Anterior cingulate cortex (tissue), 58 donors: ENCODE results near the gene GMEB2.
A peak's percentile ranks its signal among the peaks of the same experiment; 100 is the strongest.
"Not testable (repeated sequence)": the region's sequence is repeated elsewhere in the genome, so short reads cannot be mapped to it uniquely, and the experiment has no call there.

Experiments used
- DNase-seq, 58 donors: peaks; one replicate each; lab custom pipeline; 2025; lab: John Stamatoyannopoulos, UW

The GMEB2 gene

DNA sequence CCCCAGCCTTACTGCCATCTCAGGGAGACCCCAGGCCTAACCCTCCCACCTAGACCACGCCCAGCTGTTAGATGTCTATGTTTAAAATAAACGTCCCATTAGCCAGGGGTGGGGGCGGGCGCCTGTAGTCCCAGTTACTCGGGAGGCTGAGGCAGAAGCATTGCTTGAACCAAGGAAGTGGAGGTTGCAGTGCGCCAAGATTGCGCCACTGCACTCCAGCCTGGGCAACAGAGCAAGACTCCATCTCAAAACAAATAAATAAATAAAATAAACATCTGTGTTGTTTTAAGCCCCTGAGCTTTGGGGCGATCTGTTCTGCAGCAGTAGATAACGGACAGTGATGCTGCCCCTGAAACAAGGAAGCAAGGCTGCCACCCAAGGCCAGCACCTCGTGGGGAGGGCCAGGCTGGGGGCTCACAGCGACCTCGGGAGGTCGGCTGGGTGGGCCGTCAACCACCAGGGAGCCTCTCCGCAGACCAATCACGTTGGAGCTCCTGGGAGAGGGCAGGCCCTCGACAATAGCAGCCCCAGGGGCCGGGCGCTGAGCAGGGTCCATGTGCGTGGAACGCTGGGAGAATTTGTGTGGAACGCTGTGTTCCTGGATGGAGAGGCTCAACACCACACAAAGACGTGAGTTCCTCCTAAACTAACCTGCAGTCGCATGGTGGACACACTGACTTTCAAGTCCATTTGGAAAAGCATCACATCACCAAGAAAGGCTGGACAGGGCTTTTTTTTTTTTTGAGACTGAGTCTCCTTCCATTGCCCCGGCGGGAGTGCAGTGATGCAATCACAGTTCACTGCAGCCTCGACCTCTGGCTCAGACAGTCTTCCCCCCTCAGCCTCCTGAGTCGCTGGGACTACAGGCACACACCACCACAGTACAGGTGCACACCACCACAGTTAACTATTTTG lies 51.8 kb downstream of the GMEB2 start:
- DNase-seq = no peak

GRCh38 chr20:63574156-63574828 lies 52.6 kb downstream of the GMEB2 start, which contains the start of gene HELZ2:
TSS of gene HELZ2 (minus strand) at chr20:63574239. CDS start at chr20:63572385, 1,854 bp downstream.
- peak in 19 of 58 donors; percentile 3 to 49 (median 21) for DNase-seq

DNA sequence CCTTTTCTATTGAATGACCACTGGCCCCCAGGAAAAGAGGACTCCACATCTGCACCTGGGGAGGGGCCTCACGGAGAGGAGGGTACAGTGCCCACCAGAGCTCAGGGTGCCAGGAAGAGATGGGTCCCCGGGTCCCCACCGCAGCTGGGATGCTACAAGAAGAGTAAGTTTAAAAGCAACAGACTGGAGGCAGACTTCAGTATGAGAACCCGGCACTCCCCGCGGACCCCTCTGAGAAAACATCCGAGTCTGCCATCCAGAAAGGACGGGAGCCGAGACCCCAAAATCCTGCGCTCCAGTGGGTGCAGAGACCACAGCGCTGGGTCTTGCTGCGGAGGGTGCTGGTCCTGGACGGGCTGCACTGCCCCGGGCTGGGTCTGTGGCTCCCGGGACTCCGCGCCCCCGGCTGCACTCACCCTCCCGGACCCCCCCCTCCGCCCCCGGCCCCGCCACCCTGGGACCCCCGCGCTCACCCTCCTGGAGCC lies 53.2 kb downstream of the GMEB2 start:
- DNase-seq = no peak

GRCh38 chr20:63572788-63573646 lies 53.9 kb downstream of the GMEB2 start:
- DNase-seq = no peak

DNA sequence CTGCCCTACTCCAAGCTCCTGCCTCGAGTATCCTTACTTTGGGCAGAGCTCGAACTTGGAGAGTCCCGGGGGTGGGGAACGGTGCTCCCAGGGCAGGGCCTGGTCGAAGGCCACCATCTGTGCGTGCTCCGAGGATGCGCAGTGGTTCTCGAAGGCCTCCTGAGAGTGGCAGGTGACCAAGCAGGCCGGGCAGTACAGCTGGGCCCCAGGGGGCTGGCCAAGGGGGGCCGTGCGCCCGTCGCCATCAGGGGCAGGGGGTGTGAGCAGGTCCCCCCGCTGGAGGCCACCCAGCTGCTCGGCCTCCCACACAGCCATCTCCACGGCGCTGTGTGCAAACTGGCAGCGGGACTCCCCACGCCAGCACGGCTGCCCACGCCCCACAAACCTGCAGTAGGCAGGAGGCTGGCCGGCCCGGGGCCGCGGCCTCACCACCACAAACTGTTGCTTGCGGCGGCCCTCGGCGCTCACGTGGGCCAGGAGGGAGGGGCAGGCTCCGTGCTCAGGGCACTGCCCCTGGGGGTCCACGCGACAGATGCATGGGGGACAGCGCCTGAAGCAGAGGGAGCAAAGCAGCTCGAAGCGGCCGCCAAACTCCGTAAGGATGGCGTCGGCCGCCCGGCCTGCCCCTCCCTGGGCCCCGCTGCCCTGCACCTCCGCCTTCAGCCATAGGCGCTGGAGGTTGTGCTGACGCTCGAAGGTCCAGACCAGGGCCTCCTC lies 54.7 kb downstream of the GMEB2 start:
- no peak for DNase-seq

GRCh38 chr20:63571087-63571478 lies 55.8 kb downstream of the GMEB2 start:
- not testable (repeated sequence) for DNase-seq

DNA sequence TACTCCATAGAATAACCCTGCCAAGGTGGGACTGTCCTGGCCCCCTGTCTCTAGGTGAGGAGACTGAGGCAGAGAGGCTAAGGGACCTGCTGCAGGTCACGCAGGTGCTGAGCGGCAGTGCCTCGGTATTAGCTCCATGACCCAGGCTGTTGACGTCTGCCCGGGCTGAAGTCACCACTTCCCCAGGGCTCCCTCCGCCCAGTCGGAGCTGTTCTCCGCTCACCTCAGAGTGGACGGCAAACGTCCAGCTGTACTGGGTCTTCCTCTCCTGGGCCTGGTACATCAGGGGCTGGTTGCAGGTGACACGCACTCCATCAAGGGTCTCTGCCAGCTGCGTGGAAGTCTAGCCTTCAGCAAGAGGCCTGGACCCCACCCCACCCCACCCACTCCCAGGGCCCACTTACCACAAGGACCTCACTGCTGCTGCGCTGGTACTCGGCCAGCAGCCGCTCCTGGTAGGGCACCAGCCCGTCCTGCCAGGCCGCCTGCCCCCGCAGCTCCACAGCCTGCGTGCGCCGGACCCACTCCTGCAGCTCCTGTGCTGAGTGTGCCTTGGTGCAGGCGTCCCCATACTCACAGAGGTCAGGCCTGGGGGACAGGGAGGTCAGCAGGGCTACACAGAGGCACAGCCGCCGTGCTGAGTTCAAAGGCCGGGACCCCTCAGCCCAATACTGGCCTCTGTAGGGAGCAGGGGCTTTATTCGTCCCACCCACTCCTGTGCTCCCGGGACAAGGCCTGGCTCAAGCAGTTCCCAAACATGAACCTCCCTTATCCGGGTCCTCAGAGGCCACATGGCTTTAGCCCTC lies 56.4 kb downstream of the GMEB2 start:
- DNase-seq = no peak

GRCh38 chr20:63568986-63569949 lies 57.6 kb downstream of the GMEB2 start:
- DNase-seq = peak in 1 of 58 donors; percentile 9

DNA sequence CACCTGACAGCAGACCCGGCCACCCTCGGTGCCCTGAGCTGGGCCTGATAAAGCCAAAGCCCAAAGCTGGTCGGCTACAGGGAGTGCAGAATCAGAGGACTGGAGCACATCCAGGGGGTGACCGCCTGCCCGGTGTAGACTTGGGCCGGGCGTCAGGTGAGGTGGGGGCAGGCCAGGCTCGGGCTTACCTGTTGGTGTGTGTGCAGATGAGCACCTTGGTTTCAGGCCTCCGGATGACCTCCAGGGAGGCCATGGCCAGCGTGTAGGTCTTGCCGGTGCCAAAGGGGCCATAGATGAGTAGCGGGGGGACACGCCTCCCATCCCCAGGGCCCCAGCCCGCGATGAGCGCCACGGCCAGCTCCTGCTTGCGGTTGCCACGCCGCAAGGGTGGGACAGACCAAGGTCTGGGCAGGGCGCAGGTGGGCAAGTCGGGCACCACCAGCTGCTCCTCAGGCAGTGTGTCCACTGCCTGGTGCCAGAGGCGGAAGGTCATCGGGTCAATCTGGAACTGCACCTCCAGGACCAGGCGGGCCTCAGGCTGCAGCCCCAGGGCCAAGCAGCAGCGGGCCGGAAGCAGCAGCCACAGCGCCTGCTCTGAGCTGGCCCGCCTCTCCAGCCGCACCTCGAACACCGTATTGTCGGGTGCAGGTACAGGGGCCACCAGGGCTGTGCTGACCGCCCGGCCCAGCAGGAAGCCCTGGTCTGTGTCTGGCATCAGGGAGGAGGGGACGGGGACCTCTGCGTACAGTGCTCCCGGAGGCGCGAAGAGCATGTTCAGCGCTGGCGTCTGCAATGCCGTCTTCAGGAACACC lies 58.5 kb downstream of the GMEB2 start:
- no peak for DNase-seq

DNA sequence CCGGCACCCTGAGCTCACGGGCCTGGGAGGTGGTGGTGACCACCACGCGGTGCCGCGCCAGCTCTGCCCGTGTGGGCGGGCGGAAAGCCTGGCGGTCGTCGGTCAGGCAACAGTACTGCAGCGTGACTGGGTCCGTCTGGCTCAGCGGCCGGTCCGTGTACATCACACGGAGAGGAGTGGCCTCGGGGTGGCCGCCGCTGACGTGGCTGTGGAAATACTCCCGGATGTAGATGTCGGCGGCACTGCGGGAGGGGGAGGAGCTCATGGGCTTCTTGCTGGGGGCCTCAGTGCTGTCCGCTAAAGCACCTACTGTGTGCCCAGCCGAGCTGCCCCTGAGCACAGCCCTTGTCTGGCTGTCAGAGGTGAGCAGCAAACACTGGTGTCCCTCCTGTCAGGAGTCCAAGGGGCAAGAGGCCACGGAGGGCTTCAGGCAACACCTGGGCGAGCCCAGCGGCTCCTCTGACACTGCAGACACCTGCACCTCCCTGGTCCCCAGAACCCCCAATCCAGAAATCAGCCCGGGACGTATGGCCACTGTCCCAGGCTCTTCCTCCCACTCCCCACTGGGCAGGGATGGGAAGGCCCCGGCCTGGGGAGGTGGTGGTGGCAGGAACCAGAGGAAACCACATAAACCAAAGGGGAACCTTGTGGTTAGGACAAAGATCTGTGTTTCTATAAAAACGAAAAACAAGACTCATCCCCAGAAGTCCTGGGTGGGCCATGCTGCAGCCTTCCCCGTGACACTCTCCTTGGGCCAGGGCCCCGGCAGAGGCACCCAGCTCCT lies 59.3 kb downstream of the GMEB2 start:
- DNase-seq = peak in 5 of 58 donors; percentile 5 to 35 (median 13)

- DNase-seq = no peak
Observed at GRCh38 chr20:63567136-63567385, 59.8 kb downstream of the GMEB2 start.

GRCh38 chr20:63566395-63567135 lies 60.3 kb downstream of the GMEB2 start:
- DNase-seq = no peak

DNA sequence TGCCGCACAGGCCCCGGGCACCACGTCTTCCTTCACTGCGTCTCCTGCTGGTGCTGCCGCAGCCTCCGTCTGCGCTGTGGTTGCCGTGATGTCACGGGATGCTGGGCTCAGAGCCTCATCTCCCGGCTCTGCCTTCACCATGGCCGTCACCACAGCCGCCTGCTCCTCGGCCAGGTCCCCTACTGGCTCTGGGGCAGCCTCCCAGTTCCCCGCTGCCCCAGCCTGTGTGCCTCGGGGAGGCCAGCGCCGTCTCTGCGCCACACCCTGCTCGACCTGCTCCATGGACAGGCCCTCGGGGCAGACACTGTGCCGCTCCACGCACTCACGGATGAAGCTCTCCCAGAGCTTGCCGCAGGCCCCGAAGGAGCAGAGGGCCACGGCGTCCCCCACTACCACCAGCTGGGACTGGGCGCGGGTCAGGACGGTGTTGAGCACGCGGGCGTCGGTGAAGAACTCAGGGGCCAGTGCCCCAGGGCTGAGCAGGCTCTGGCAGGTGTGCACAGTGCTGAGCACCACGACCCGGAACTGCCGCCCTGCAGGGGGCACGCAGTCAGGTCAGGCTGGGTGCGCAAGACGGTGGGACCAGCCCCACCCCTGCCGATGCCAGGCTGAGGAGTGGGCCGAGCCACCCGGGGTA lies 61.1 kb downstream of the GMEB2 start:
- DNase-seq = no peak

DNA sequence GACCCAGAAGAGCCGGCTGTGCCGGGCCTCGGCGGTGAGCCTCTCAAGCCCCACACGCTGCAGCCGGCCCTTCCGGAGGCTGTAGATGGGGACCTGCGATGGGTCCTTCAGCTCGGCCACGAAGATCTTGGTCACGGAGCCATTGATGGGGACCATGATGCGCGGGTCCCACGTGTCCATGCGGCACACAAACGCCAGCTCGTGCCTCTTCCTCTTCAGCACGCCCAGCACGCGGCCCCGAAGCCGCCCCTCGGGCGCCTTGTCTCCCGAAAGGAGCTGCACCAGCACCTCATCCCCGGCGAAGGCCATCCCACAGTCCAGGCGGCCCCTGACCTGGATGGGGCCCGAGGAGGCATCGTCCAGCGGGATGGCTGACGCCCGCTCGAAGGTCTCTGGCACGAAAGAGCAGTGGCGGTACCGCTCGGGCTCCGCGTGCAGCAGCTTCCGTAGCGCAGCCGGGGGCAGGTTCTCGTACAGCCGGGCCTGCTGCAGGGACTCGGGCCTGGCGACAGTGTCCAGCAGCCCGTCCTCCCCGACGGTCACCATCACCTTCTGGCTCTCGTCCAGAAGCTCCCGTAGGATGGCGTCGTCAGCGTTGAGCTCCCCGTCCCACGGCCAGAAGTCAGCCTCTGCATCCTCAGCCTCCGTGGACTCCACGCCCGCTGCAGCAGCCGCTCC lies 61.7 kb downstream of the GMEB2 start:
- DNase-seq = no peak
